Measurements from ENCODE around the gene MEI4.

Gene MEI4

GRCh38 chr6:77773157-77773822 lies 120.5 kb downstream of the MEI4 start:
- DNase-seq (ENCODE audit: low read depth) = no peak
- TF ChIP-seq CTCF (conservative IDR thresholded peaks at IDR 0.05; ENCODE audit: control insufficient read depth, insufficient read depth, low read depth, low read length) = no peak
- no peak overlapping the region for H3K4me3 ChIP-seq (ENCODE audit: control insufficient read depth, low read depth, low read length)

GRCh38 chr6:77774457-77774856 lies 121.6 kb downstream of the MEI4 start:
- H3K4me3 ChIP-seq (ENCODE audit: control insufficient read depth, low read depth, low read length) = no peak overlapping the region
- no peak for TF ChIP-seq CTCF (conservative IDR thresholded peaks at IDR 0.05; ENCODE audit: control insufficient read depth, insufficient read depth, low read depth, low read length)
- no peak for DNase-seq (ENCODE audit: low read depth)

- no peak overlapping the region for H3K4me3 ChIP-seq (ENCODE audit: control insufficient read depth, low read depth, low read length)
- no peak for TF ChIP-seq CTCF (conservative IDR thresholded peaks at IDR 0.05; ENCODE audit: control insufficient read depth, insufficient read depth, low read depth, low read length)
- no peak for DNase-seq (ENCODE audit: low read depth)
Measured at GRCh38 chr6:77776441-77776840, 123.6 kb downstream of the MEI4 start.

- no peak for TF ChIP-seq CTCF (conservative IDR thresholded peaks at IDR 0.05; ENCODE audit: control insufficient read depth, insufficient read depth, low read depth, low read length)
Measured at GRCh38 chr6:77778527-77778926, 125.7 kb downstream of the MEI4 start.

GRCh38 chr6:77786935-77787629 lies 134.2 kb downstream of the MEI4 start:
- H3K4me3 ChIP-seq (ENCODE audit: control insufficient read depth, low read depth, low read length) = no peak overlapping the region
- TF ChIP-seq CTCF (conservative IDR thresholded peaks at IDR 0.05; ENCODE audit: control insufficient read depth, insufficient read depth, low read depth, low read length) = no peak
- no peak for DNase-seq (ENCODE audit: low read depth)

More at GRCh38 chr6:77778527-77778926, 125.7 kb downstream of the MEI4 start:
- no peak overlapping the region for H3K4me3 ChIP-seq (ENCODE audit: control insufficient read depth, low read depth, low read length)
- DNase-seq (ENCODE audit: low read depth) = no peak

GRCh38 chr6:77796824-77797809 lies 144.3 kb downstream of the MEI4 start:
- no peak overlapping the region for H3K4me3 ChIP-seq (ENCODE audit: control insufficient read depth, low read depth, low read length)
- no peak for TF ChIP-seq CTCF (conservative IDR thresholded peaks at IDR 0.05; ENCODE audit: control insufficient read depth, insufficient read depth, low read depth, low read length)
- no peak for DNase-seq (ENCODE audit: low read depth)
